ENCODE results near the gene LCE3C.
"Not testable (repeated sequence)": the region's sequence is repeated elsewhere in the genome, so short reads cannot be mapped to it uniquely, and the experiment has no call there.

- not testable (repeated sequence) for TF ChIP-seq TCF7L2 (IDR thresholded peaks at IDR 0.05; ENCODE audit: low read depth, low read length); POLR2A (conservative IDR thresholded peaks at IDR 0.05); ZNF175 (CRISPR knock-in tag; IDR thresholded peaks at IDR 0.05; ENCODE audit: low read depth); HNRNPUL1 (IDR thresholded peaks at IDR 0.05; ENCODE audit: low read length); POLR2AphosphoS5 (IDR thresholded peaks at IDR 0.05; ENCODE audit: control insufficient read depth, insufficient read depth, low read depth, low read length); MXI1 (IDR thresholded peaks at IDR 0.05; ENCODE audit: low read depth, low read length)
- TF ChIP-seq, protein P1, sequence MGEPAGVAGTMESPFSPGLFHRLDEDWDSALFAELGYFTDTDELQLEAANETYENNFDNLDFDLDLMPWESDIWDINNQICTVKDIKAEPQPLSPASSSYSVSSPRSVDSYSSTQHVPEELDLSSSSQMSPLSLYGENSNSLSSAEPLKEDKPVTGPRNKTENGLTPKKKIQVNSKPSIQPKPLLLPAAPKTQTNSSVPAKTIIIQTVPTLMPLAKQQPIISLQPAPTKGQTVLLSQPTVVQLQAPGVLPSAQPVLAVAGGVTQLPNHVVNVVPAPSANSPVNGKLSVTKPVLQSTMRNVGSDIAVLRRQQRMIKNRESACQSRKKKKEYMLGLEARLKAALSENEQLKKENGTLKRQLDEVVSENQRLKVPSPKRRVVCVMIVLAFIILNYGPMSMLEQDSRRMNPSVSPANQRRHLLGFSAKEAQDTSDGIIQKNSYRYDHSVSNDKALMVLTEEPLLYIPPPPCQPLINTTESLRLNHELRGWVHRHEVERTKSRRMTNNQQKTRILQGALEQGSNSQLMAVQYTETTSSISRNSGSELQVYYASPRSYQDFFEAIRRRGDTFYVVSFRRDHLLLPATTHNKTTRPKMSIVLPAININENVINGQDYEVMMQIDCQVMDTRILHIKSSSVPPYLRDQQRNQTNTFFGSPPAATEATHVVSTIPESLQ (CRISPR knock-in tag; IDR thresholded peaks at IDR 0.05), result not testable (repeated sequence)
- TF ChIP-seq, protein P2, sequence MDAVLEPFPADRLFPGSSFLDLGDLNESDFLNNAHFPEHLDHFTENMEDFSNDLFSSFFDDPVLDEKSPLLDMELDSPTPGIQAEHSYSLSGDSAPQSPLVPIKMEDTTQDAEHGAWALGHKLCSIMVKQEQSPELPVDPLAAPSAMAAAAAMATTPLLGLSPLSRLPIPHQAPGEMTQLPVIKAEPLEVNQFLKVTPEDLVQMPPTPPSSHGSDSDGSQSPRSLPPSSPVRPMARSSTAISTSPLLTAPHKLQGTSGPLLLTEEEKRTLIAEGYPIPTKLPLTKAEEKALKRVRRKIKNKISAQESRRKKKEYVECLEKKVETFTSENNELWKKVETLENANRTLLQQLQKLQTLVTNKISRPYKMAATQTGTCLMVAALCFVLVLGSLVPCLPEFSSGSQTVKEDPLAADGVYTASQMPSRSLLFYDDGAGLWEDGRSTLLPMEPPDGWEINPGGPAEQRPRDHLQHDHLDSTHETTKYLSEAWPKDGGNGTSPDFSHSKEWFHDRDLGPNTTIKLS (IDR thresholded peaks at IDR 0.05; ENCODE audit: borderline replicate concordance, low read depth), result not testable (repeated sequence)
Measured at GRCh38 chr1:152579526-152579925, 20.5 kb upstream of the LCE3C start.

Measured in K562 (cell line).